ENCODE measurements around the gene FMNL3.

DNA sequence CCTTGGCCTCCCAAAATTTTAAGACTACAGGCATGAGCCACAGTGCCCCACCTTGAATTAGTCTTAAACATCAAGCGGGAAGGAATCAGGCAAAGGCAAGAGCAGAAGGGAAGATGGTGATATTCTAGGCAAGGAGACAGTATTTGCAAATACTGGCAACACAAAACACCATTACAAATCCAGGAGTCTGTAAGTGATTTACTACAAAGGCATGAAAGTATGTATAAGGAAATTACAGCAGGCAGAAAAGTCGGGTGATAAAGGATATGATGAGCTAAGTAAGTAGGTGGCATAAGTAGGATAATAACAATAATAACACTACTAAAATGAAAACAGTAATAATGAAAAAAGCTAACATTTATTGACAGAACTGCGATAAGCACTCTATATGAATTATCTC lies 28.5 kb downstream of the FMNL3 start:
- TF ChIP-seq, protein P1, sequence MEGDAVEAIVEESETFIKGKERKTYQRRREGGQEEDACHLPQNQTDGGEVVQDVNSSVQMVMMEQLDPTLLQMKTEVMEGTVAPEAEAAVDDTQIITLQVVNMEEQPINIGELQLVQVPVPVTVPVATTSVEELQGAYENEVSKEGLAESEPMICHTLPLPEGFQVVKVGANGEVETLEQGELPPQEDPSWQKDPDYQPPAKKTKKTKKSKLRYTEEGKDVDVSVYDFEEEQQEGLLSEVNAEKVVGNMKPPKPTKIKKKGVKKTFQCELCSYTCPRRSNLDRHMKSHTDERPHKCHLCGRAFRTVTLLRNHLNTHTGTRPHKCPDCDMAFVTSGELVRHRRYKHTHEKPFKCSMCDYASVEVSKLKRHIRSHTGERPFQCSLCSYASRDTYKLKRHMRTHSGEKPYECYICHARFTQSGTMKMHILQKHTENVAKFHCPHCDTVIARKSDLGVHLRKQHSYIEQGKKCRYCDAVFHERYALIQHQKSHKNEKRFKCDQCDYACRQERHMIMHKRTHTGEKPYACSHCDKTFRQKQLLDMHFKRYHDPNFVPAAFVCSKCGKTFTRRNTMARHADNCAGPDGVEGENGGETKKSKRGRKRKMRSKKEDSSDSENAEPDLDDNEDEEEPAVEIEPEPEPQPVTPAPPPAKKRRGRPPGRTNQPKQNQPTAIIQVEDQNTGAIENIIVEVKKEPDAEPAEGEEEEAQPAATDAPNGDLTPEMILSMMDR (IDR thresholded peaks at IDR 0.05; ENCODE audit: insufficient read depth, low read depth, low read length): no peak
- no peak for TF ChIP-seq EZH2 (IDR thresholded peaks at IDR 0.05; ENCODE audit: insufficient read depth, low read length)

All from astrocyte (in vitro differentiated cells and primary cell).